Body of pancreas (tissue), 4 donors: ENCODE measurements around the gene PTDSS2. TPM values are rescaled to one million over a fixed set of nuclear protein-coding genes. Genes with fewer than 3 reads are reported as not detected.

ENCODE experiments used
- ATAC-seq: fragments of 150-250 bp; one replicate; pipeline ENCODE4 v1.9.1; 2016
- DNase-seq, 4 donors: peaks; one replicate each; pipeline ENCODE4 v3.0.0-alpha.2; 2019
- H3K27ac ChIP-seq, 4 donors: fragments of 200-600 bp; sonication (generic); 1 replicate in 3 of 4; 2 replicates in 1 of 4; pipeline versions ENCODE4 v1.5.1 to v1.6.1; 2016 to 2019; ENCODE audit warnings: mild to moderate bottlenecking in 1 of 4, mixed read lengths in 1 of 4, moderate library complexity in 1 of 4
- H3K27me3 ChIP-seq, 2 donors: fragments of 200-600 bp; sonication (generic); one replicate each; pipeline ENCODE4 v1.6.0; 2016; ENCODE audit warnings: mild to moderate bottlenecking in 1 of 2
- H3K36me3 ChIP-seq, 2 donors: fragments of 200-600 bp; sonication (generic); replicated peaks in 1 of 2; 2 replicates each; pipeline ENCODE4 v1.5.1; 2016; ENCODE audit warnings: low read depth in 2 of 2; ENCODE audit not compliant: insufficient read depth in 1 of 2
- H3K4me1 ChIP-seq: fragments of 200-600 bp; sonication (generic); one replicate; pipeline ENCODE4 v1.6.0; 2016
- H3K4me3 ChIP-seq, 2 donors: fragments of 200-600 bp; sonication (generic); 1 replicate in 1 of 2; 2 replicates in 1 of 2; pipeline ENCODE4 v1.5.1; 2016 to 2019
- H3K9me3 ChIP-seq, 3 donors: fragments of 200-600 bp; sonication (generic); 1 replicate in 2 of 3; 2 replicates in 1 of 3; pipeline ENCODE4 v1.5.1; 2016
- POLR2A ChIP-seq, 3 donors: fragments of 450-650 bp; IDR thresholded peaks; one replicate each; pipeline ENCODE4 v1.6.1; 2016; ENCODE audit warnings: antibody characterized with exemption in 3 of 3, mild to moderate bottlenecking in 2 of 3
- WGBS, 2 donors: methylation state at CpG; one replicate each; pipeline ENCODE4 v1.1.5; 2017; 5-methylcytosine and 5-hydroxymethylcytosine counted together
- intact Hi-C: fragments of 100-400 bp; cut with DNase I; formaldehyde crosslinking; loops from one replicate; pipeline ENCODE4 v1.15.1; 2023
- total RNA-seq, 2 donors: library from RNA; depleted of rRNA; stranded (reverse); fragments of >200 nt; gene quantifications; one replicate each; pipeline ENCODE4 v1.1.0, GENCODE V29; 2016
- TF ChIP-seq, protein P1 (sequence below), 7 experiments: fragments of 450-650 bp in 4 of 7; fragments of 200-600 bp in 3 of 7; sonication (generic) in 3 of 7; IDR thresholded peaks; one replicate each; pipeline ENCODE4 v1.5.1; 2016 to 2019; ENCODE audit warnings: antibody characterized with exemption in 7 of 7

Gene PTDSS2
- total RNA-seq, 2 donors from 2014 or later = 17.4 to 93.3 TPM

DNA sequence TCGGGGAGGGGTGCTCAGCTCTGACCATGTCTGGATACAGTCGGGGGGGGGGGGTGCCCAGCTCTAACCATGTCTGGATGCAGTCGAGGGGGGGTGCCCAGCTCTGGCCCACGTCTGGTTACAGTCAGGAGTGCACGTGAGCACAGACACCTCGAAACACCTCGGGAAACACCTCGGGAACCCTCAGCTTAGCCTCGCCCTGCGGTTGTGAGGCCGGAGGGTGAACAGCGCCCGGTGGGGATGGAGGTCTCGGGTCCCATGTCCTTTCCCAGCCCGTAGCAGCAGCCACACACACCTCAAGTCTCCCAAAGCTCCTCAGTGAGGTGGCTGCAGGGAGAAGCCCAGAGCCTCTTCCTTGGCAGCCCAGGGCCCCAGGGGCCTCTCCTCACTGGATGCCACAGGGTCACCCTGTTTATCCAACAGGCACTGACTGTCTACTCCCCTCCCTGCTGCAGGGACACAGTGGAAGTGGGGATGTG, 37.4 kb upstream of the PTDSS2 start:
- ATAC-seq (no peak), DNase-seq (peak in 1 of 4 donors; percentile 4)
- intact Hi-C loops = no loop called here
- no peak overlapping the region for H3K4me3 ChIP-seq
- WGBS, 2 donors = 80 to 94% methylated on average over 2 to 5 of the region's 15 CpGs
- TF ChIP-seq, protein P1, sequence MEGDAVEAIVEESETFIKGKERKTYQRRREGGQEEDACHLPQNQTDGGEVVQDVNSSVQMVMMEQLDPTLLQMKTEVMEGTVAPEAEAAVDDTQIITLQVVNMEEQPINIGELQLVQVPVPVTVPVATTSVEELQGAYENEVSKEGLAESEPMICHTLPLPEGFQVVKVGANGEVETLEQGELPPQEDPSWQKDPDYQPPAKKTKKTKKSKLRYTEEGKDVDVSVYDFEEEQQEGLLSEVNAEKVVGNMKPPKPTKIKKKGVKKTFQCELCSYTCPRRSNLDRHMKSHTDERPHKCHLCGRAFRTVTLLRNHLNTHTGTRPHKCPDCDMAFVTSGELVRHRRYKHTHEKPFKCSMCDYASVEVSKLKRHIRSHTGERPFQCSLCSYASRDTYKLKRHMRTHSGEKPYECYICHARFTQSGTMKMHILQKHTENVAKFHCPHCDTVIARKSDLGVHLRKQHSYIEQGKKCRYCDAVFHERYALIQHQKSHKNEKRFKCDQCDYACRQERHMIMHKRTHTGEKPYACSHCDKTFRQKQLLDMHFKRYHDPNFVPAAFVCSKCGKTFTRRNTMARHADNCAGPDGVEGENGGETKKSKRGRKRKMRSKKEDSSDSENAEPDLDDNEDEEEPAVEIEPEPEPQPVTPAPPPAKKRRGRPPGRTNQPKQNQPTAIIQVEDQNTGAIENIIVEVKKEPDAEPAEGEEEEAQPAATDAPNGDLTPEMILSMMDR (IDR thresholded peaks at IDR 0.05) = no peak
- TF ChIP-seq POLR2A (IDR thresholded peaks at IDR 0.05) = no peak
- peaks cover 38% of the 10 kb centered on the region for H3K4me1 ChIP-seq
- no peaks in the 10 kb centered on the region for H3K27me3 ChIP-seq
- no peaks in the 10 kb centered on the region for H3K36me3 ChIP-seq
- no peak overlapping the region for H3K27ac ChIP-seq
- no peaks in the 10 kb centered on the region for H3K9me3 ChIP-seq

DNA sequence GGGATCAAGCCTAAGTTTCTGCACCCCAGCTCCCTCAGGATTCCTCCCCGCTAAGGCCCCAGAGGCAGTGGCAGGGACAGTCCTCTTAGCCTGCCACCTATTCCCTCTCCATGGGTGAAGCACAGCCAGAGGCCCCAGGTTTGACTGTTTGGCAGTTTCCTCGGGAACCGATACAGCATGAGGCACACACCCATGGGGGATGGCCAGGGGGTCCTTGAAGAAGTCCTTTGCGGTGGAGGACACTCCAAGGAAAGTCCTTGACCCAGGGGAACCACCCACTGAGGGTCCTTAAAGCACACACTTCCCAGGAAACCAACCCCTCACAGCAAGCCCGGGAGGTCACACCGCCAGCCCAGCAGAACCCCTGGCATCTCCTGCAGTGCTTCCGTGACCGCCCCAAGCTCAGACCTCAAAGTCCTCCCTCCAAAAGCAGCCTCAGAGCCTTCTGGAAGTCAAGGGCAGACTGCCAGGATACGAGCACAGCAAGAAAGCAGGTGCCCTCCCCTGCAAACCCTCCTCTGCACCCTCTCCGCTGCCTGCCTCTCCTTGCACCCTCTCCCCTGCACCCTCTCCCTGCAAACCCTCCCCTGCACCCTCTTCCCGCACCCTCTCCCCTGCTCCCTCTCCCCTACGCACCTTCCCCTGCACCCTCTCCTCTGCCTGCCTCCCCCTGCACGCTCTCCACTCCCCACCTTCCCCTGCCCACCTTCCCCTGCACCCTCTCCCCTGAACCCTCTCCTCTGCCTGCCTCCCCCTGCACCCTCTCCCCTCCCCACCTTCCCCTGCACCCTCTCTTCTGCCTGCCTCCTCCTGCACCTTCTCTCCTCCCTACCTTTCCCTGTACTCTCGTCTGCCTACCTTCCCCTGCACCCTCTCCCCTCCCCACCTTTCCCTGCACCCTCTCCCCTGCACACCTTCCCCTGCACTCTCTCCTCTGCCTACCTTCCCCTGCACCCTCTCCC, 36.7 kb upstream of the PTDSS2 start:
- no peak overlapping the region for H3K4me3 ChIP-seq
- H3K27me3 ChIP-seq = no peaks in the 10 kb centered on the region
- H3K4me1 ChIP-seq = peaks cover 41% of the 10 kb centered on the region
- WGBS, 2 donors = 47 to 75% methylated on average over 8 to 14 of the region's 14 CpGs
- intact Hi-C loops = no loop called here
- no peak for ATAC-seq
- no peaks in the 10 kb centered on the region for H3K36me3 ChIP-seq
- no peaks in the 10 kb centered on the region for H3K9me3 ChIP-seq
- TF ChIP-seq, protein P1 (IDR thresholded peaks at IDR 0.05) = no peak
- no peak overlapping the region for H3K27ac ChIP-seq
- DNase-seq = peak in 3 of 4 donors; percentile 4 to 15 (median 9)

DNA sequence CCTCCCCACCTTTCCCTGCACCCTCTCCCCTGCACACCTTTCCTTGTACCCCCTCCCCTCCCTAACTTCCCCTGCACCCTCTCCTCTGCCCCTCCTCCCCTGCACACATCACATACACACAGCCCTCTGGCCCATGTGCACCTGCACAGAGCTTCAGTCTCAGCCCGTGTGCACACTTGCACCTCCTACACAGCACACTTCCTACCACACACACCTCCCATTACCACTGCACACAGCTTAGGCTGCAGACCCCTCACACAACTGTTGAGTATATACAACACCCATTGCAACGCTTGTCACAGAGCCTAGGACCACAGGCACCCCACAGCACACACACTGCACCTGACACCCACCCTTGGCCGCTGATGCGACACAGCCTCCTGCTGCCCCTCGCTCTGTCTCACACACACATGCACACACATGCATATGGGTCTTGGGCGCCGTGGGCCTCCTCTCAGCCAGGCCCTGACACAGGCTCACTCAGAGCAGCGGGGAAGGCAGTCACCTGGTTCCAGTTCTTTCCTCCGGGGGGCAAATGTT, 35.7 kb upstream of the PTDSS2 start:
- Histone ChIP-seq H3K36me3 (no peaks in the 10 kb centered on the region), H3K27me3 (no peaks in the 10 kb centered on the region), H3K4me3 (no peak overlapping the region), H3K9me3 (no peaks in the 10 kb centered on the region), H3K4me1 (peaks cover 39% of the 10 kb centered on the region), H3K27ac (peak overlapping the region in 2 of 4 donors; percentile 1 to 28)
- intact Hi-C loops = no loop called here
- TF ChIP-seq, protein P1 (IDR thresholded peaks at IDR 0.05) = no peak
- no peak for TF ChIP-seq POLR2A (IDR thresholded peaks at IDR 0.05)
- ATAC-seq = no peak
- 59 to 74% methylated on average over 3 to 9 of the region's 9 CpGs for WGBS, 2 donors
- DNase-seq = peak in 1 of 4 donors; percentile 14

DNA sequence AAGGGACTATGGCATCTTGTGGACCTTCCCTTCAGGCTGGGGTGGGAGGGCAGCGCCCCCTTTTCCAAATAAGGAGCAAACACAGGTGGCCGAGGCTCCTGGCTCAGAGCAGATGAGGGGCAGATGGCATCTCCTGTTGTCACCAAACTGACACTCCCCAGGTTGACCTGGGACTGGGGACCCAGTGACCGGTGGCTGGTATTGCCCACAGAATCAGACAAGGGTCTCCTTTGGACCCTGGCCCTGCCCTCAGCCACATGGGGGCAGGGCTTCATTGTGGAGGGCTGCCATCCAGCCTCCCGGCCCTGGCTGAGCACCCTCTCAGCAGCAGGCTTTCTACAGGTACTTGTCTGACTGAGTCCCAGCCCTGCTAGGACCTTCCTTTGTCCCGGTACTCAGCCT, 34.4 kb upstream of the PTDSS2 start:
- Histone ChIP-seq H3K36me3 (no peaks in the 10 kb centered on the region), H3K27ac (peak overlapping the region in 1 of 4 donors; percentile 80), H3K9me3 (no peaks in the 10 kb centered on the region), H3K4me3 (no peak overlapping the region), H3K27me3 (no peaks in the 10 kb centered on the region), H3K4me1 (peaks cover 29% of the 10 kb centered on the region)
- intact Hi-C loops = no loop called here
- no peak for ATAC-seq
- DNase-seq = peak in 1 of 4 donors; percentile 11
- WGBS, 2 donors = 47 to 63% methylated on average over 4 to 5 of the region's 5 CpGs
- TF ChIP-seq, protein P1 (IDR thresholded peaks at IDR 0.05) = no peak
- no peak for TF ChIP-seq POLR2A (IDR thresholded peaks at IDR 0.05)
